ENCODE measurements around the gene TCF12. TPM values are rescaled to one million over a fixed set of nuclear protein-coding genes. Genes with fewer than 3 reads are reported as not detected.

Gene TCF12
- total RNA-seq, 1 donor from 2014 or later = 138 TPM

DNA sequence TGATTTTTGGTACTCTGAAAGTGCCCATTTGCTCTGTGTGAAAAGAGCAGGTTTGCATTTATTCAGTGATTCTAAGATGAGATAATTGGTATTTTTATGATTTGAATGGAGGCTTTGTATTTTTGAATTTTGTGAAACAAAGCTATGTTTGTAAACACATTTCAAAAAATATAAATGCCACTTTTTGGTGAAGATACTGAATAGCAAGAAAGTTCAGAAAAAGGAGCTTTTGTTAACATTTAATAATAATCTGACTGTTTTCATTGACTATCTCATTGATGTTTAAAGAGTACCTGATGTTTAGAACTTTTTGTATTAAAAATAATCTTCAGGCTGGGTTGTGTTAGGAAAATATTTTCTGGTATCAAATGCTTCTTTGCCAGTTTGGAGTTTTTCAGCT, 23.7 kb downstream of the TCF12 start:
- no peaks in the 10 kb centered on the region for H3K9me3 ChIP-seq
- H3K4me3 ChIP-seq = no peak overlapping the region
- no peak for DNase-seq (ENCODE audit: extremely low spot score in 2 of 2)
- no peaks in the 10 kb centered on the region for H3K36me3 ChIP-seq
- intact Hi-C loops (cut with DNase I) = no loop called here
- H3K27me3 ChIP-seq = no peaks in the 10 kb centered on the region
- no peak for TF ChIP-seq POLR2AphosphoS5 (IDR thresholded peaks at IDR 0.05; ENCODE audit: insufficient read depth in 1 of 2, low read depth in 1 of 2)
- peaks cover 19% of the 10 kb centered on the region for H3K4me1 ChIP-seq
- H3K27ac ChIP-seq = no peak overlapping the region

DNA sequence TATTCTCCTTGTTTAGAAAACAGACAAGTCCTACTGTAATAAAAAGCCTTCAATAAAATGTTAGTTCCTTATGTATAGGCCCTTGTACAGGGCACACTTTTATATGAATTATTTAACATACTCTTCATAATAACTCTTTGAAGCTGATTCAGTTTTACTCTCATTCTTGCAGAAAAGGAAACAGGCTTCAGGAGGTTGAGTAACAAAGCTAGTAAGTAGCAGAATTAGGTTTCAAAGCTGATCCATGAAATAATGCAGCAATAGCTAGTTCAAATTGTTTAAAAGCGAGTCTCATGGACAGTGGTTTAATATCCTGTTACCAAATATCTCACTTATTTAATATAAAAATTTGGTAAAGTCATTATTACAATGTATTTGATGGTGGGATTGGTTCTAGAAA, 25.0 kb downstream of the TCF12 start:
- intact Hi-C loops (cut with DNase I) = no loop called here
- Histone ChIP-seq H3K4me1 (peaks cover 23% of the 10 kb centered on the region), H3K36me3 (no peaks in the 10 kb centered on the region), H3K9me3 (no peaks in the 10 kb centered on the region), H3K4me3 (no peak overlapping the region), H3K27ac (no peak overlapping the region), H3K27me3 (no peaks in the 10 kb centered on the region)
- TF ChIP-seq POLR2A (IDR thresholded peaks at IDR 0.05) = no peak
- TF ChIP-seq POLR2AphosphoS5 (IDR thresholded peaks at IDR 0.05; ENCODE audit: insufficient read depth in 1 of 2, low read depth in 1 of 2) = no peak
- TF ChIP-seq, protein P1, sequence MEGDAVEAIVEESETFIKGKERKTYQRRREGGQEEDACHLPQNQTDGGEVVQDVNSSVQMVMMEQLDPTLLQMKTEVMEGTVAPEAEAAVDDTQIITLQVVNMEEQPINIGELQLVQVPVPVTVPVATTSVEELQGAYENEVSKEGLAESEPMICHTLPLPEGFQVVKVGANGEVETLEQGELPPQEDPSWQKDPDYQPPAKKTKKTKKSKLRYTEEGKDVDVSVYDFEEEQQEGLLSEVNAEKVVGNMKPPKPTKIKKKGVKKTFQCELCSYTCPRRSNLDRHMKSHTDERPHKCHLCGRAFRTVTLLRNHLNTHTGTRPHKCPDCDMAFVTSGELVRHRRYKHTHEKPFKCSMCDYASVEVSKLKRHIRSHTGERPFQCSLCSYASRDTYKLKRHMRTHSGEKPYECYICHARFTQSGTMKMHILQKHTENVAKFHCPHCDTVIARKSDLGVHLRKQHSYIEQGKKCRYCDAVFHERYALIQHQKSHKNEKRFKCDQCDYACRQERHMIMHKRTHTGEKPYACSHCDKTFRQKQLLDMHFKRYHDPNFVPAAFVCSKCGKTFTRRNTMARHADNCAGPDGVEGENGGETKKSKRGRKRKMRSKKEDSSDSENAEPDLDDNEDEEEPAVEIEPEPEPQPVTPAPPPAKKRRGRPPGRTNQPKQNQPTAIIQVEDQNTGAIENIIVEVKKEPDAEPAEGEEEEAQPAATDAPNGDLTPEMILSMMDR (IDR thresholded peaks at IDR 0.05) = no peak
- DNase-seq (ENCODE audit: extremely low spot score in 2 of 2) = no peak

DNA sequence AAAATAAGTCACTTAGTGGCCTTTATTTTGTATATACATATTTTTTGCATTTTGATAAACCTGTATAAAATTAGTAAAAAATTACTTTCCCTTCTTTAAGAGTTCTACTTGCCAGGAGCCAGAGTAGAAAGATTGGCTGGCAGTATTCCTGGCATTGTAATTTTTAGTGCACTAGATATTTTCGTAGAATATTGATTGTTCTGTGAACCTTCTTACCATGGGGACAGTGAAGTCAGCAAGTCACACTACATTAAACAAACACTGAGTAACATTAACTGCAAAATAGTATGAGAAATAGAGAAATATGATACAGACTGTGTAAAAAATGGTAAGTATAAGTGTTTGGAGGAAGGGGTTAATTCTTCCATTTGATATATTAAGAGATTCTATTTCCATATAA, 26.0 kb downstream of the TCF12 start:
- TF ChIP-seq POLR2AphosphoS5 (IDR thresholded peaks at IDR 0.05; ENCODE audit: insufficient read depth in 1 of 2, low read depth in 1 of 2) (no peak), POLR2A (IDR thresholded peaks at IDR 0.05) (no peak)
- TF ChIP-seq, protein P1 (IDR thresholded peaks at IDR 0.05) = no peak
- H3K4me1 ChIP-seq = peaks cover 26% of the 10 kb centered on the region
- H3K9me3 ChIP-seq = no peaks in the 10 kb centered on the region
- intact Hi-C loops (cut with DNase I) = no loop called here
- H3K36me3 ChIP-seq = no peaks in the 10 kb centered on the region
- no peak overlapping the region for H3K4me3 ChIP-seq
- no peaks in the 10 kb centered on the region for H3K27me3 ChIP-seq
- no peak overlapping the region for H3K27ac ChIP-seq
- no peak for DNase-seq (ENCODE audit: extremely low spot score in 2 of 2)

- intact Hi-C loops (cut with DNase I) = no loop called here
- H3K9me3 ChIP-seq = no peaks in the 10 kb centered on the region
- H3K36me3 ChIP-seq = no peaks in the 10 kb centered on the region
- TF ChIP-seq POLR2AphosphoS5 (IDR thresholded peaks at IDR 0.05; ENCODE audit: insufficient read depth in 1 of 2, low read depth in 1 of 2) (no peak), POLR2A (IDR thresholded peaks at IDR 0.05) (no peak)
- TF ChIP-seq, protein P1 (IDR thresholded peaks at IDR 0.05) = no peak
- no peak overlapping the region for H3K4me3 ChIP-seq
- DNase-seq (ENCODE audit: extremely low spot score in 2 of 2) = no peak
- H3K4me1 ChIP-seq = peaks cover 23% of the 10 kb centered on the region
- no peak overlapping the region for H3K27ac ChIP-seq
- no peaks in the 10 kb centered on the region for H3K27me3 ChIP-seq
These were observed 27.7 kb downstream of the TCF12 start for GRCh38 chr15:56946150-56946549.

DNA sequence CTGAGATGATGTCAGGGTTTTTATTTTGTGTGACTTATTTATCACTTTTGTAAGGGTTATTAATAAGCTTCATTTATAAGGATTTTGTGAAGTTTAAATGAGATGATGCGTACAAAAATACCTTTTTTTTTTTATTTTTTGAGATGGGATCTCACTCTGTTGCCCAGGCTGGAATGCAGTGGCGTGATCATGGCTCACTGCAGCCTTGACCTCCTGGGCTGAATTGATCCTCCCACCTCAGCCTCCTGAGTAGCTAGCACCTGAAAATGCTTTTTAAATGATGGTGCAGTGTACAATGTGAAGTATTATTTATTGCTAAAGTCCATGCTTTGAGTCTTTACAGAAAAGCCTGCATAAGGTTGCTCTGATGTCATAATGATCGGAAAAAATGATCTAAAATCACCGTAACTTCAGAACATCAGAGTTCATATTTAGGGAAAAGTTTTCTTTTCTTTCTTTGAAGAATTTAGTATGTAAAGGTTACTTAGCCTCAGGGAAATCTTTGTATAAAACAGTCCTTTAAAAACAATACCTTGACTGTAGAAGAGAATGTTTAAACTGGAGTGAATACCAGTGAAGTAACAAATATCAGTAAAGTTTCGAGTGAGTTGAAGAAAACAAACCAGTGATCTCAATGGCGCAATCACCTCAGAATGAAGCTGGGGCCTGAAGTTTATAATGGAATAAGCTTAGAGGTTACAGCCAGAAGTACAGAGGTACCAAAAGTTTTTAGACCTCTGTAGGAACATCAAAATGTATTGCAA, 29.7 kb downstream of the TCF12 start:
- H3K4me3 ChIP-seq = no peak overlapping the region
- TF ChIP-seq, protein P1 (IDR thresholded peaks at IDR 0.05) = no peak
- TF ChIP-seq POLR2AphosphoS5 (IDR thresholded peaks at IDR 0.05; ENCODE audit: insufficient read depth in 1 of 2, low read depth in 1 of 2) = no peak
- no peak for TF ChIP-seq POLR2A (IDR thresholded peaks at IDR 0.05)
- H3K27ac ChIP-seq = no peak overlapping the region
- no peak for DNase-seq (ENCODE audit: extremely low spot score in 2 of 2)
- no peaks in the 10 kb centered on the region for H3K36me3 ChIP-seq
- no peaks in the 10 kb centered on the region for H3K27me3 ChIP-seq
- no peaks in the 10 kb centered on the region for H3K9me3 ChIP-seq
- intact Hi-C loops (cut with DNase I) = no loop called here
- H3K4me1 ChIP-seq = peaks cover 18% of the 10 kb centered on the region
